GM19463 (cell line): Measurements from ENCODE around the gene HORMAD1.
"Not testable (repeated sequence)": the region's sequence is repeated elsewhere in the genome, so short reads cannot be mapped to it uniquely, and the experiment has no call there.

Experiments
- ATAC-seq: cut with Tn5 transposase; IDR thresholded peaks from one replicate; pipeline ENCODE4 v1.9.1; 2021; ENCODE audit warnings: mild to moderate bottlenecking, moderate library complexity; ENCODE audit not compliant: unreplicated experiment

Gene HORMAD1

DNA sequence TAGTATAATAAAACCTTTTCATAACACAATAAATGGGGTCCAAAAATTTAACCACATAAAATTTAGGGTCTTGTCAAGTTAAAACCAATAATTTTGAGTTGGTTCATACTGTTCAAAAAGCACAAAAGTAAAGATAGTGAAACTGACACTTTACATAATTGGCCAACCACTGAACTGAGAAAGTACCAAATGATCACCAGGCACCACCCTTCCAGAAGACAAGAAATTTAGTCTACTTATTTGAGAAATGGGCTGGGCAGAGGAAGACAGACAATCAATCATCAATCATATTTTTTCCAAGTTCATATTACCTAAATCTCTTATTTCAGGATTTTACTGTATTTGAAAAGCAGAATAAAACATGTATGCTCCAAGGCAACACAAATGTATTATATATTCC is 17.3 kb downstream of the HORMAD1 start:
- ATAC-seq: no peak

DNA sequence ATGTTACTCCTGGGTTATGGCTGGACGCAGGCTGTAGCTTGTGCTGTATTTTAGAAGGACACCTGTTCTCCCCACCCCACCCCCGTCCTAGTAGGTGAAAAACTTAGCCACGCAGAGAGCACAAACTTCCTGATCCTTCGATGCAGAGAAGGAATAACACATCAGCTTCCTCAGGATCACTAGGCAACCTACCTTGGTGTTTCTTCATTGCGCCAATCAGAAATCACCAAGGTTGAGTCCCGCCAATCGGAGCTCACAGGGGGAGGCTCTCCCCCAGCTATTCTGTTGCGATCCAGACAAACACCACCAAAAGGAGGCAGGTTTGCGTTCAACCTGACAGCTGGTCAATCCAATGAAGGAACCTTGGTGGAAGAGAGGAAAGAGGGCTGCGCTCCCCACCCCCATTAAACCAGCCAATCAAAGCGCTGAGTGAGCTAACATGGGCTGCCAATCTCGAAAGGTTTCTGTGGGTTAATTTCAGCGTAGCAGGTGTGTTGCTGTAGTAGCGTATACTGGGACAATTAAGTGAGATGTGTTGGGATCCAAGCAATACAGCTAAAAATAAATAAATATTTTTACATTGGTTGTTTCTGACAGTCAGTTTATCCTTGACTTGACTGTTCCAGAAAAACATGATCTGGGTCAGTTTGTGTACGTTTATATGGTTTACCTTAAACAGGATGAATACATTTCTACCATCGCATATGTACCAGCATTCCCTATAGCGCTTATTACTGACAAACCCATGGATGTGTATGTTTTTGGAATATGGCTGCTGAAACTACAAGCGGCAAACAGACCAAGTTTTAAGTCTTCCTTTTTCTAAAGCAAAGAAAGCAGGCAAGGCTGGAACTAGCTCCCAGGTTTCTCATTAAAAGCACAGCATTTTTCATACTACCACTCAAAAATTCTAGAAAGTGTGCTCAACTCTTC is 23.4 kb downstream of the HORMAD1 start, which contains the start of gene GOLPH3L:
GOLPH3L (minus strand) TSS at position 160 of the 933 bp plus-strand sequence. CDS start 2,316 bp downstream, outside the sequence.
- ATAC-seq: peak; percentile 99

DNA sequence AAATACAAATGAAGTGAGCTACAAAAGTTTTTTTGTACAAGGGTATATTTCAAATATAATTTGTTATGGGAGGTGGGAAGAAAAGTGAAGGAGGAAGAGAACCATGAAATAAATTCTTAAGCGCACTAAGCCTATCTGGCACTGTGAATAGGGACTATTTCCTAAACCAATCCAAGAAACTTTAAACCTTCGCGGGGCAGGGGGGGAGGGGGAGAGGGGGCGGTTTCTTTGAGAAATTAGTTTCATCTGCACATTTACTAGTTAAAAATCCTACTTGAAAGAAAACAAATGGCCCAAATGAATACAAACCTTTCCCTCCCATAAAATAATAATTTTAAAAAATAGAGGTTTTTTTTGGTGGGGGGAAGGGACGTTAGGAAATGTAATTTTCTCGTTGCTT is 24.1 kb downstream of the HORMAD1 start:
- no peak for ATAC-seq

DNA sequence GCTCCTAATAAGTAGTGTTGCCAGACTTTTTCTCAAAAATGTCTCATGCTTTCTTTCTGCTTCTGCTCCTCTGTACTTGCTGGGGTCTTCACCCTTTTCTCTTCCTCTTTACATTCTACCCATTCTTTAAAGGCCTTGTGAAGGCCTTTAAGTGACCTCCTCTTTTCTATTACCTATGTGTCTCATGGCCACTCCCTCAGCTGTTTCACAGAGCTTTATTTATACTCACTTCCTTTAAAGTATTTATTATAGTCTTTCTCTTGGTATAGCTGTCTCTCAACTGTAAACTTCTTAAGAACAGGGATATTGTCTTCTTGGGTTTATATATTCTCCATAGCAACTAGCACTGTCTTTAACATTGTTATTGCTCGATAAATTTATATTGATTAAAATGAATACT is 24.5 kb downstream of the HORMAD1 start:
- ATAC-seq: no peak

DNA sequence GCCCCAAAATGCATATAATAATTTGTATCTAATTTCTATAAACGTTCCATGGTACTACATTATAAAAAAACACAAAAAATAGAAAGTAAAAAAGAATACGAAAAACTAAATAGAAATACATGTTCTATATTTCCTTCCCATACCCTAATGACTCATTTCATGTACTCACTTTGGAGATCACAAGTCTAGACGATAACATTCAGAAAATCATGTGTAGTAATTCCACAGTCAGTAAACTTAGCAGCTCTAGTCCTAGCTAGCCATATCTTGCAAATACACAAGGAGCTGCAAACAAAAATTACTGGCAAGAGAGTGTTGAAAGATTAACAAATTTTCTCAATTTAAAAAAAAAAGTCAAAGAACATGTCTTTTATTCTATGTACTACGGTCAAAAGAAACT is 25.1 kb downstream of the HORMAD1 start:
- no peak for ATAC-seq

DNA sequence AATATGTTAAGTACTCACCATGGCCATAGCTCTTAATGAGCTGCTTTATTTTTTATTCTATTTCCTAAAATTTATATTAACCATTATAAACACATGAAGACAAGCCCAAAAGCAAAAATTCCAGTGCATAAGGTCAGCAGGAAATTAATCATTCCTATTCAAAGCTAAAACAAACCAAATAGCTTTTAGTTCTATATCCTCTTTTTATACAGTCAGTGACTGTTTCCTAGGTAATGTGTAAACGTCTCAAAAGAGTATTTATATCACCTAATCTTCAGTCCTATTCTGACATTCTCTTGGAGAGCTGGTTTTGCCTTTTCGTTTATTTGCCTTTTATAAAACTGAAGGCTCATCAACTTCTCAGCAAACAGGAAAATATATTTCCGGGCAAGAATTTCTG is 28.0 kb downstream of the HORMAD1 start:
- no peak for ATAC-seq

DNA sequence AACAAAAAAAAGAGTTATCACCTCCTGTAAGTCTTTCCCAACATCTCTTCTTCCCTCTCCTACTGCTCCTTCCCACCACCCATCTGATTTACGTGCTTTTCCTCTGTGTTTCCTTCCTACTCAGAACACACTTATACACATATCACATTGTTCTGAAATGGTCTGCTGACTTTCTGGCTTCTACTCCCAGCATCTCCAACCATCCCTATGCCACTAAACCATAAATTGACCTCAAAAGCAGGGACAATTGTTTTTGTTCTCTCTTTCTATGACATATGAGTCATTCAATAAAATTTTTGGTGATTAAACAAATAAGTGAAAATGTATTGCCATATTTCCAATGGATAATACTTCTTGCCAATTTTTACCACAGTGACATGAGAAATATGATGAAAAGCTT is 31.9 kb downstream of the HORMAD1 start:
- ATAC-seq: no peak

DNA sequence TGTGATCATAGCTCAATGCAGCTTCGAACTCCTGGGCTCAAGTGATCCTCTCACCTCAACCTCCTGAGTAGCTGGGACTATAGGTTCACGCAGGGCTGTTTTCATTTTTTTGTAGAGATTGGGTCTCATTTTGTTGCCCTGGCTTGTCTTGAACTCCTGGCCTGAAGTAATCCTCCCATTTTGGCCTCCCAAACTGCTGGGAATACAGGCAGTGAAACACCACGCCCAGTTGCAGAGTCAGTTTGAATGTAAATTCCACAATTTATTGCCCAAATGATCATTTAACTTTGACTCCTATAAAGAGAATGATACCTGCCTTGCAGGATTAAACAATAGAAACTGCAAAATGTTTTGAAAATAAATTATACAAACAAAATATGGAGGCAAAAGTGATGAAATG is 34.4 kb downstream of the HORMAD1 start:
- ATAC-seq: no peak

DNA sequence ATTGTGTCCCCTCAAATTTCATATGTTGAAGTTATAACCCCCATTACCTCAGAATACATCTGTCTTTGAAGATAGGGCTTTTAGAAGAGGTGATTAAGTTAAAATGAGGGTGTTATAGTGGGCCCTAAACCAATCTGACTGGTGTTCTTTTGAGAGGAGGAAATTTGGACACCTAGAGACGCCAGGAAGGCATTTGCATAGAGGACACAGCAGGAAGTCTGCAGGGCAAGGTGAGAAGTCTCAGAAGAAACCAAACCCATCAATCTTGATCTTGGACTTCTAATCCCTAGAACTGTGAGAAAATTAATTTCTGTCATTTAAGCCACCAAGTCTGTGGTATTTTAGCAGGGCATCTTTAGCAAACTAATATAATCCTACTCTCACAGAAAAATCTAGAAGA is 36.8 kb downstream of the HORMAD1 start:
- no peak for ATAC-seq

DNA sequence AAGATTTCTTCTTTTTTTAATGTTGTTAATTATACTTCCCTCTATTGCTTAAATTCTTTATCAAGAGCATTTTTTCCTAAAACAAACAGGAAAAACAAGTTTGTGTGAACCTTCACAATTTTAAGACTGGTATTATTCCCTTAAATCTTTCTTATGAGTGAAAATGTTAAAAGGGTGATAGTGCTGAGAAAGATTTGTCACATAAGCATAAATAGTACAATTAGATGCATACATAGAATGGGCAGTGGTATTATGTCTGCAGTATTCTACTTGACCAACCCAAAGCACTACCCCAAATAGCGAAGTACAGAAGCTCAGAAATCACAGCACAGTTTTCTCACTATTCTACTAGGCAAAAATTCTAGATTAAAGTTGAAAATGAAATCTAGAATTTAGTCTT is 41.7 kb downstream of the HORMAD1 start:
- ATAC-seq: no peak

DNA sequence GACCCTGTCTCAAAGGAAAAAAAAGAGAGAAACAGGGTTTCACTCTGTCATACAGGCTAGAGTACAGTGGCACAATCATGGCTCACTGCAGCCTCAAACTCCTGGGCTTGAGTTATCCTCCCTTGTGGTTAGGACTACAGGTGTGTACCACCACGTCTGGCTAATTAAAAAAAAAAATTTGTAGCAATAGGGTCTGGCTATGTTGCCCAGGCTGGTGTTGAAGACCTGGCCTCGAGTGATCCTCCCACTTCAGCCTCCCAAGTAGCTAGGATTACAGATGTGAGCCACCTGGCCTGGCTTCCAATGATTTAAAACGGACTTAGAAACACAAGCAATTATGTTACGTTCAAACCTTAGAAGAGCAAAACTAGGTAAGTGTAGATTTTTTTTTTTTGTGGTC is 45.8 kb downstream of the HORMAD1 start:
- ATAC-seq: no peak

DNA sequence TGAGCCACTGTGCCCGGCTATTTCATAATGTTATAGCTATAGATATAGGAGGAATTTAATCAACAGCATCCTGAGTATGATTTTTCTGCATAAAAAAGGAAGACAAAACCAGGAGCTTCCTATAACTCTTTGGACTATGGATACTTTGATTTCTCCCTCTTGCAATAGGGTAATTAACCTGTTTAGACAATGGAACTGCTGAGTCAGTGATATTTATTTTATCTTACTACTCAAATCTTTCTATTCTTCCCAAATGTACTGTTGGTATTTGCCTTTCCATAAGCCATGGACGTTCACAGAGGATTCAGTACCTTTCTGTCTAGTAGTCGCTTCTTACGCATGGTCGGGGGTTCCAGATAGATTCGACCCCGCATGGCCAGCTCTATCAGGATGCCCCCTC is 57.4 kb downstream of the HORMAD1 start:
- ATAC-seq: no peak

DNA sequence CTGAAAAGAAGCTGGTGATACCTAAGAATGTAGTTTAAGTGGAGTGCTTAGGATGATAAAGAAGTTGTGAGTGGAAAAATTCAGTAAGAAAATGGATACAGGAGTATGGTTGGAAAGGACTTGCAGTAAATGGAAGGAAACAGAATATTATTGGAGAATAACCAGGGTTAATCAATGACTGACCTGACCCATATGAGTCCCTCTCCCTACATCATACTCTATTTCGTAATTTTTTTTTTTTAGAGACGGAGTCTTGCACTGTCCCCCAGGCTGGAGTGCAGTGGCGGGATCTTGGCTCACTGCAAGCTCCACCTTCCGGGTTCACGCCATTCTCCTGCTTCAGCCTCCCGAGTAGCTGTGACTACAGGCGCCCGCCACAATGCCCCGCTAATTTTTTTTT is 57.9 kb downstream of the HORMAD1 start:
- no peak for ATAC-seq

DNA sequence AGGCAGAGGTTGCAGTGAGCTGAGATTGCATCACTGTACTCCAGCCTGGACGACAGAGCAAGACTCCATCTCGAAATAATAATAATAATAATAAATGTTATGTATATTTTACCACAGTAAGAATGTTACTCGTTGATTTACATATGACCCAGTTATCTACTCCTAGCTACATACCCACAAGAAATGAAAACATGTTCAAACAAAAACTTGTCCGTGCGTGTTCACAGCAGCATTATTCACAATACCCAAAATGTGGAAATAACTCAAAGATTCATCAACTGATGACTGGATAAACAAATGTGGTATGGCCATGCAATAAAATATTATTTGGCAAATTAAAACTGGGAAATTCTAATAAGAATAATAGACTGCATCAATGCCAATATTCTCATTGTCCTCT is 59.5 kb downstream of the HORMAD1 start:
- no peak for ATAC-seq

DNA sequence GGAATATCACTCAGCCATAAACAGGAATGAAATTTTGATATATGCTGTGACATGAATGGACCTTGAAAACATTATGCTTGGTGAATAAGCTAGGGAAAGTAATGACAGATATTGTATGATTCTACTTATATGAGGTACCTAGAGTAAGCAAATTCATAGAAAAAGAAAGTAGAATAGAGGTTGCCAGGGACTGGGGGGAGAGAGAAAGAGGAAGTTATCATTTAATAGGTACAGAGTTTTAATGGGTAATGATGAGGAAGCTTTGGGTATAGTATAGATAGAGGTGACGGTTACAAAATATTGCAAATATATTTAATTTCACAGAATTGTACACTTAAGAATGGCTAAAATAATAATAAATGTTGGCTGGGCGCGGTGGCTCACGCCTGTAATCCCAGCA is 60.1 kb downstream of the HORMAD1 start:
- no peak for ATAC-seq

DNA sequence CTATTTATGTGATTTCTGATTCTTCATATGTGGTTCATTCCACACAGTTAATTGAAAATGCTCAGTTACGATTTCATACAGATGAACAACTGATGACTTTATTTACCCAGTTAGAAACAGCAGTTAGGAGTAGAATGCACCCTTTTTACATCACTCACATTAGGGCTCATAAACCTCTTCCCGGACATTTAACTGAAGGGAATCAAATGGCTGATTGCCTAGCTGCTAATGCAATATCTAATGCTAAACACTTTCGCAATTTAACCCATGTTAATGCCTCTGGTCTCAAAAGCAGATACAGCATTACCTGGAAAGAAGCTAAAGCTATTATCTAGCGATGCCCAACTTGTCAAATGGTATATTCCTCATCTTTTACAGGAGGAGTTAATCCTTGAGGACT is 63.6 kb downstream of the HORMAD1 start:
- ATAC-seq: not testable (repeated sequence)

DNA sequence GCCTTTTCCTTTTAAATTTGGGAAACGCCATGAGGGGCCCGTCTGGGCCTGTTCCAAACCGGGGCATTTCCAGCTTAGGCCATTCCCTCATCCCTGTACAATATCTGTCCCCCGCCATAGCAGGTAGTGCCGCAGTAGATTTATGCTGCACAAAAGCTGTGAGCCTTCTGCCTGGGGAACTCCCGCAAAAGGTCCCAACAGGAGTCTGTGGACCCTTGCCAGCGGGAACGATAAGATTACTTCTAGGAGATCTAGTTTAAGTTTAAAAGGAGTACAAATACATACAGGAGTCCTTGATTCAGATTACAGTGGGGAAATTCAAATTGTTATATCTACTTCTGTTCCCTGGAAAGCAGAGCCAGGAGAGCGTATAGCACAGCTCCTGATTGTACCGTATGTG is 66.1 kb downstream of the HORMAD1 start:
- ATAC-seq: not testable (repeated sequence)

DNA sequence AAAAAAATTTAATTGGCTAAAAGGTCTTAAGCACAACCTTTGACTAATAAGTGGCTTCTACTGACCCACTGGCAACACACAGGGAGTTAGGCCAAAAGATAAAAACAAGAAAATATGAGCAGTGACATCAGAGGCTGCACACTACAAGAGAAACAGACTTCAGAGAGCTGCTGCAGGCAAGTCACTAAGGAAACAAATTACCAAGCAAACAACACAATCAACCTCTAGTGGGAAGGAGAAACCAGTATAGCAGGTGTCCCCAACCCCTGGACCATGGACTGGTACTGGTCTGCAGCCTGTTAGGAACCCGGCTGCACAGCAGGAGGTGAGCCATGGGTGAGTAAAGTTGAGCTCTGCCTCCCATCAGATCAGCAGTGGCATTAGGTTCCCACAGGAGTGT is 70.5 kb downstream of the HORMAD1 start:
- ATAC-seq: no peak

DNA sequence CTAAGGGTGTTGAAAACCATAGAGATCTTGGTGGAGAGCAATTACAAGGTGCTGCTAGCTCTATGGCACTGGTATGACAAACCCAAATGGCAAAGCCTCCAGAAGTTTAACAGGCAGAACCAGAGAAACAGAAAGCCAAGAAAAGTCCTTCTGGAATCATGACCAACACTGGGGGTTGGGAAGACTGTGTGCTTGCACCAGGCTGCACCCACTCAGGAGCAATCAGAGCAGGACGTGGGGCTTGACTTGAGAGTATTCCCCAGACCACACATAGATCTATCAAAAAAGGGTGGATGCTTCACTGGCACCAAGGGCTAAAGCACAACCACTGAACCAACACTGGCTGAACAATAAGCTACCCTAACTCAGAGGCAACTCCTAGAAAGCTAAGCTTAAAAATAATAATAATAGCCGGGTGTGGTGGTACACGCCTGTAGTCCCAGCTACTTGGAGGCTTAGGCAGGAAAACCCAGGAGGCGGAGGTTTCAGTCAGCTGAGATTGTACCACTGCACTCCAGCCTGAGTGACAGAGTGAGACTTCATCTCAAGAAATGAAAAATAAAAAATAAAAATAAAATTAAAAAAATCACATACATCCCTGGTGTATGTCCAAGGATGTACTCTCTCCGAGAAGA is 71.1 kb downstream of the HORMAD1 start:
- ATAC-seq: no peak
